AG09309 (cell line): ENCODE measurements around the gene TRAPPC6A.

Experiments used
- DNase-seq: peaks from one replicate; pipeline ENCODE4 v3.0.0-alpha.2; 2010; ENCODE audit warnings: low read depth
- H3K4me3 ChIP-seq: 2 replicates; pipeline ENCODE4 v1.5.1; 2011; ENCODE audit warnings: mild to moderate bottlenecking, low read depth, low read length, moderate library complexity; ENCODE audit not compliant: control insufficient read depth
- CTCF ChIP-seq: IDR thresholded peaks from 2 replicates; pipeline ENCODE4 v1.5.1; 2011; ENCODE audit warnings: mild to moderate bottlenecking, low read depth, low read length, inconsistent platforms; ENCODE audit not compliant: insufficient read depth, control insufficient read depth; ENCODE audit errors: missing control alignments

TRAPPC6A gene

GRCh38 chr19:45163751-45164460 is 14.1 kb downstream of the TRAPPC6A start:
- no peak for TF ChIP-seq CTCF
- no peak for DNase-seq
- H3K4me3 ChIP-seq, result no peak overlapping the region

DNA sequence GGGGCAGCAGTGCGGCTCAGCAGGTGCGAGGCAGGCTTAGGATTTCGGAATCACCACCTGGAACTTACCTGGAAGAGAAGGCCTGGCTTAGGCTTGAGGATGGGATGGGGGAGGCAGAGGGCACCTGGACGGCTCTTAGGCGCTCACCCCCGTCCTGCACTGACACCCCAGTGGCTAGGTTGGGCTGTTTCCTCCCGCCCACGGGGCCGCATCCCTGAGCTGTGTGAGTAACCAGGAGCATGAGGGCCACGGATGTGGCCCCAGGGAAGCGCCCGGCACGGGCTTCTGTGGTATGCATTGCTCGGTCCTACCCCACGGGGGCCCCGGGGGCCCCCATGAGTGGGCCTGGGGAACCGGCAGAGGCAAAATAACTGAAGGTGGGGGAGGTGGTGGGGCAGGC is 14.9 kb downstream of the TRAPPC6A start:
- no peak for TF ChIP-seq CTCF
- DNase-seq, result no peak
- H3K4me3 ChIP-seq, result no peak overlapping the region

DNA sequence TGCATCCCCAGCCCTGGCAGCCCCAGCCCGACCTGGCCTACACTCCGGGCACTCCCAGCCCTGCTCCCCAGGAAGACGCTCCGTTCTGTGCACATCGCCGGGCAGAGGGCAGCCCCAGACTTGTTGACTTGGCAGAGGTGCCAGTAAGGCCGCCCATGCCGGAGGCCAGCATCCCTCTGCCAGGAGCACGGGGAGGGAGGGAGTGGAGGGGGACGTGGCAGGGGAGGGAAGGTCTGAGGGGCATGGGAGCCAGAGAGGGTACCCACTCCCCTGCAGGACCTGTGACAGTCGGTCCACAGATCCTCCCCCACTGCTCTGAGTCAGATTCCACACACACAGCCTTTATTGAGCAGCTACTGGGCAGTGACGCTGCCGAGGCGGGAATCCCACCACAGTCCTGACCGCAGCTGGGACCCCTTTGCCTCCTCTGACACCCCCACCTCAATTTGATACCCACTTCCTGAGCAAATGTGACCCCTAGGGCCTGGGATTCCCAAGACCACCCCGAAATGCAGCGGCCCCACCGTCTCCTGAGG is 15.4 kb downstream of the TRAPPC6A start:
- no peak overlapping the region for H3K4me3 ChIP-seq
- DNase-seq, result no peak
- TF ChIP-seq CTCF, result no peak

- no peak overlapping the region for H3K4me3 ChIP-seq
- no peak for DNase-seq
- TF ChIP-seq CTCF, result peak; percentile 86
Measured at GRCh38 chr19:45161738-45162607, 16.1 kb downstream of the TRAPPC6A start.

DNA sequence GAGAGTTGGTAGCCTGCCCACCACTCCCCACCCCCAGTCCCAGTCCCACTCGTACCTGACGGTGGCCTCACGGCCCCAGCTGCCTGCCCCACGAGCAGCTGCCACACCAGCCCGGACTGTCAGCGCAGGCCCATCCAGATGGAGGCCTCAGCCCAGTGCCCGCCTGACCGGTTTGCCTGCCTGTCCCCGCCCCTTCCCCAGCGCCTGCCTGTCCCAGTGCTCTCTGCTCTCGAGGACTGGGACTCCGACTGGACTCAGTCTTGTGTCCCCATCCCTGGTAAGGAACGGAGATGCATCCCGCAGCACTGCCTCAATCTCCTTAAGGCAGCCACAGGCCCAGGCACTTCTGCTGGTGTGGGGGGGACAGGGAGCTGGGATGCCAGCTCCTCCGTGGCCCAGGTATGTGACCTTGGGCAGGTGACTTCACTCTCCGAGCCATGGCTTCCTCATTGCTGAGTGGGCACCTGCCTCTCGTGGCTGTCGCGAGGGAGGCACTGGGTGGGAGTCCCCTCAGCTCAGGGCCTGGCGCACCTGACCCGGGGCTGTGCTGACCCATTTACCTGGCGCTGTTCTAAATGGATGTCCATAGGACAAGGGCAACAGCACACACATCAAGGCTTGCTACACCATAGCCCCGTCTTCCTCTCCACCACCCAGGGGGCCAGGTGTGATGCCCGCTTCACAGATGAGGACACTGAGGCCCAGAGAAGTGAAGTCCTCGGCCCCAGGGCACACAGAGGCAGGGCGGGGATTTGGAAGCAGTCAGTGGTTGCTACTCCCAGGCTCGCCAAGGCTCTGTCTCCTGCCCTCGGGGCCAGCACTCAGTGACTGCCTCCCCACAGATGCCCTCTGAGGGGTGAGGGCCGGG is 16.9 kb downstream of the TRAPPC6A start, which contains the start of gene NKPD1:
Gene NKPD1 (minus strand): TSS at position 113 of the 868 bp plus-strand sequence. CDS start 832 bp downstream, outside the sequence.
- DNase-seq, result no peak
- no peak within 1 kb of the TSS for H3K4me3 ChIP-seq
- no peak for TF ChIP-seq CTCF

DNA sequence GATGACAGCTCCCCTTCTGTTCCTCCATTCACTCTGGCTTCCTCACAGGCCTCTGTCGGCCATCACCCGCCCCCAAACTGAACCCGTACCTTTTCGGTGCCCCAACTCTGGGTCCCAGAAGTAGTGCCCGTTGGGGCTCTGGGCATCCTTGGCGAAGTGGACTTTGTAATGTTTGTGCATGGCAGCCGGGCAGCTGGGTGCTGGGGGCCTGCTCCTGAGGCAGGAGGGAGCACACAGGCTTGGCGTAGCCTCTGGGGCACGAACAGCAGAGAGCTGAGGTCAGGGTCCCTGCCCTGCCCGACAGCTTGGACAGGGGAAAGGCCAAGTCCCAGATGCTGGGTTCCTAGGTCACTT is 18.1 kb downstream of the TRAPPC6A start:
- no peak overlapping the region for H3K4me3 ChIP-seq
- no peak for TF ChIP-seq CTCF
- DNase-seq, result no peak
